ENCODE results near the gene ADGRL2. TPM values are rescaled to one million over a fixed set of nuclear protein-coding genes. Genes with fewer than 3 reads are reported as not detected.

ADGRL2 gene
- total and polyA plus RNA-seq, 2 of the 4 experiments (the other 2 are of a cell fraction) = 17.0 to 42.7 TPM

- ChIA-PET CTCF (no interaction called here), POLR2A (ENCODE audit: unreplicated experiment) (no interaction called here)
- no peak overlapping the region for H4K5ac ChIP-seq (ENCODE audit: low read depth, low read length)
- peak overlapping the region; percentile 90 for H2AFZ ChIP-seq (replicated peaks; ENCODE audit: low read length, poor library complexity)
- peak overlapping the region; percentile 49; the same call in 1 of the 2 replicates for H3K9ac ChIP-seq (ENCODE audit: low read depth, low read length)
- peak overlapping the region; percentile 11 for H3K27ac ChIP-seq (ENCODE audit: insufficient read depth, low read length)
- no peaks in the 10 kb centered on the region for H3K9me3 ChIP-seq (ENCODE audit: control insufficient read depth, insufficient read depth, low read length)
- H3K14ac ChIP-seq (replicated peaks; ENCODE audit: low read depth, low read length) = 0 out of 2 replicates have a peak overlapping the region, but pooled peaks have one; percentile 48
- no peak overlapping the region for H2BK120ac ChIP-seq (ENCODE audit: low read depth, low read length)
- H4K8ac ChIP-seq (ENCODE audit: low read depth in 2 of 2, low read length in 2 of 2) = no peak overlapping the region
- no TSS peak for BruUV-seq (replicated peaks)
- no peak overlapping the region for H2BK5ac ChIP-seq (ENCODE audit: low read depth, low read length, poor library complexity, severe bottlenecking)
- H3K56ac ChIP-seq (ENCODE audit: extremely low read depth, insufficient read depth, low read length) = no peak overlapping the region
- intact Hi-C loops (cut with micrococcal nuclease) (loop anchor here (2.0 to 5.0 kb wide), 3 partner anchors 253 to 1583 kb away; no protein-coding TSS in a partner anchor), in situ Hi-C loops (cut with MboI; ENCODE audit: low sequenced_read_pairs) (no loop called here), dilution Hi-C loops (cut with HindIII; ENCODE audit: low sequenced_read_pairs, unreplicated experiment) (no loop called here)
- H3K79me1 ChIP-seq (ENCODE audit: low read depth in 1 of 2, low read length in 2 of 2) = no peaks in the 10 kb centered on the region; a peak in 1 of 4 replicates
- H3K4me2 ChIP-seq (ENCODE audit: low read depth, low read length) = peak overlapping the region; percentile 68
- ATAC-seq (ENCODE audit: low read depth) (peak; percentile 38), DNase-seq (peak; percentile 40)
- H3K4ac ChIP-seq (ENCODE audit: low read depth, low read length) = no peak overlapping the region; the same call in 1 of the 2 replicates
- no peaks in the 10 kb centered on the region for H3K9me1 ChIP-seq (ENCODE audit: insufficient read depth, low read length)
- no peaks in the 10 kb centered on the region for H4K20me1 ChIP-seq (ENCODE audit: insufficient read depth, low read length)
- H3K23ac ChIP-seq (ENCODE audit: low read depth, low read length) = peak overlapping the region; percentile 56; the same call in 1 of the 2 replicates
- no peak overlapping the region for H3K18ac ChIP-seq (ENCODE audit: low read depth, low read length)
- no CpG with 5 or more reads among the region's 93 CpGs for WGBS, 2 experiments (ENCODE audit: extremely low coverage in 2 of 2, insufficient read length in 1 of 2)
- peak overlapping the region; percentile 55 for H3K4me3 ChIP-seq (ENCODE audit: insufficient read depth, low read depth, low read length)
- TF ChIP-seq CHD1 (IDR thresholded peaks at IDR 0.05; ENCODE audit: low read depth, low read length) (no peak), USF2 (IDR thresholded peaks at IDR 0.05; ENCODE audit: low read depth, low read length) (no peak), FOS (IDR thresholded peaks at IDR 0.05; ENCODE audit: low read depth, low read length) (no peak), BHLHE40 (IDR thresholded peaks at IDR 0.05; ENCODE audit: low read depth, low read length) (no peak)
- no peak overlapping the region for H2BK20ac ChIP-seq (ENCODE audit: low read depth, low read length)
- no peaks in the 10 kb centered on the region for H3K4me1 ChIP-seq (ENCODE audit: control insufficient read depth, insufficient read depth, low read length)
- no peak overlapping the region for H2BK15ac ChIP-seq (ENCODE audit: low read depth, low read length)
- H3K36me3 ChIP-seq (ENCODE audit: control insufficient read depth, insufficient read depth, low read length) = no peaks in the 10 kb centered on the region
- H2AK5ac ChIP-seq (ENCODE audit: low read depth, low read length) = no peak overlapping the region
- H3K27me3 ChIP-seq (ENCODE audit: control insufficient read depth, insufficient read depth, low read length) = peaks cover 8% of the 10 kb centered on the region
- no peak overlapping the region for H2AK9ac ChIP-seq (replicated peaks; ENCODE audit: low read depth, low read length, poor library complexity)
- no peak overlapping the region for H4K91ac ChIP-seq (ENCODE audit: insufficient read depth, low read depth, low read length)
Observed at GRCh38 chr1:81801651-81802456, 1.1 kb downstream of the ADGRL2 start.

All from IMR-90 (cell line).